ENCODE data around the gene ANXA3.

- TF ChIP-seq, protein P1, sequence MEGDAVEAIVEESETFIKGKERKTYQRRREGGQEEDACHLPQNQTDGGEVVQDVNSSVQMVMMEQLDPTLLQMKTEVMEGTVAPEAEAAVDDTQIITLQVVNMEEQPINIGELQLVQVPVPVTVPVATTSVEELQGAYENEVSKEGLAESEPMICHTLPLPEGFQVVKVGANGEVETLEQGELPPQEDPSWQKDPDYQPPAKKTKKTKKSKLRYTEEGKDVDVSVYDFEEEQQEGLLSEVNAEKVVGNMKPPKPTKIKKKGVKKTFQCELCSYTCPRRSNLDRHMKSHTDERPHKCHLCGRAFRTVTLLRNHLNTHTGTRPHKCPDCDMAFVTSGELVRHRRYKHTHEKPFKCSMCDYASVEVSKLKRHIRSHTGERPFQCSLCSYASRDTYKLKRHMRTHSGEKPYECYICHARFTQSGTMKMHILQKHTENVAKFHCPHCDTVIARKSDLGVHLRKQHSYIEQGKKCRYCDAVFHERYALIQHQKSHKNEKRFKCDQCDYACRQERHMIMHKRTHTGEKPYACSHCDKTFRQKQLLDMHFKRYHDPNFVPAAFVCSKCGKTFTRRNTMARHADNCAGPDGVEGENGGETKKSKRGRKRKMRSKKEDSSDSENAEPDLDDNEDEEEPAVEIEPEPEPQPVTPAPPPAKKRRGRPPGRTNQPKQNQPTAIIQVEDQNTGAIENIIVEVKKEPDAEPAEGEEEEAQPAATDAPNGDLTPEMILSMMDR (IDR thresholded peaks at IDR 0.05) = no peak
- no peak for TF ChIP-seq POLR2A (IDR thresholded peaks at IDR 0.05)
Measured at GRCh38 chr4:78644063-78644691, 92.6 kb downstream of the ANXA3 start.

Data from esophagus squamous epithelium (tissue), 4 donors.